Measurements from ENCODE around the gene LARGE1. TPM values are rescaled to one million over a fixed set of nuclear protein-coding genes. Genes with fewer than 3 reads are reported as not detected.

LARGE1 gene
- total RNA-seq, 2 experiments from 2014 or later = 0.81 to 2.0 TPM

- Mint-ChIP-seq H3K9me3 (peaks cover 46% of the 10 kb centered on the region), H3K27ac (no peak overlapping the region), H3K27me3 (no peaks in the 10 kb centered on the region), H3K4me1 (ENCODE audit: low read depth) (no peaks in the 10 kb centered on the region), H3K4me3 (no peak overlapping the region), H3K36me3 (no peaks in the 10 kb centered on the region)
- DNase-seq = no peak
- intact Hi-C loops (cut with micrococcal nuclease) = no loop called here
- ChIA-PET POLR2A (no interaction called here), CTCF (no interaction called here)
Observed at GRCh38 chr22:33639588-33640254, 280.6 kb downstream of the LARGE1 start.

- Mint-ChIP-seq H3K4me1 (ENCODE audit: low read depth) (no peaks in the 10 kb centered on the region), H3K36me3 (no peaks in the 10 kb centered on the region), H3K4me3 (no peak overlapping the region), H3K9me3 (peaks cover 30% of the 10 kb centered on the region), H3K27ac (no peak overlapping the region), H3K27me3 (no peaks in the 10 kb centered on the region)
- POLR2A ChIA-PET = no interaction called here
- CTCF ChIA-PET = no interaction called here
- intact Hi-C loops (cut with micrococcal nuclease) = no loop called here
- DNase-seq = no peak
Observed at GRCh38 chr22:33635766-33636165, 284.5 kb downstream of the LARGE1 start.

- ChIA-PET CTCF (no interaction called here), POLR2A (no interaction called here)
- no peak for DNase-seq
- intact Hi-C loops (cut with micrococcal nuclease) = no loop called here
- no peak overlapping the region for H3K27ac Mint-ChIP-seq
- H3K4me3 Mint-ChIP-seq = no peak overlapping the region
- H3K4me1 Mint-ChIP-seq (ENCODE audit: low read depth) = no peaks in the 10 kb centered on the region
- peaks cover 33% of the 10 kb centered on the region for H3K9me3 Mint-ChIP-seq
- H3K36me3 Mint-ChIP-seq = no peaks in the 10 kb centered on the region
- H3K27me3 Mint-ChIP-seq = no peaks in the 10 kb centered on the region
Observed at GRCh38 chr22:33631777-33632176, 288.5 kb downstream of the LARGE1 start.

DNA sequence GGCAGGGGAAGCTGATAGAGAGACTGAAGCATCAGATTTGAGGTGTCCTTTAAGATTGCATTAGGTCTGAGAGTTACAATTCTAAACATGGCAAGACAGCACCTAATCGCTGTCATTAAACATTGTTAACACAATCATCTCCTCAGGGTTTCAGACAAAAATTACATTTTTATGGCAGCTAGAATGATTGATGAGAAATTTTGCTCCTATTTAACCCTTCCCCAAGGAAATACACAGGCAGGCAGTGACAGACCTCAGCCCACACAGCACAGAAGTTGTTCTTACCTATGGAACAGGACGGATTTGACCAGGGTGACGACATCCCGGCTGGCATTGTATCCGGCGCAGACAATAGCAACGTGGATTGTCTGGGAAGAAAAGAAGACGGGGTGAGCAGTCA is 294.3 kb downstream of the LARGE1 start:
- Mint-ChIP-seq H3K27me3 (no peaks in the 10 kb centered on the region), H3K36me3 (no peaks in the 10 kb centered on the region), H3K9me3 (peaks cover 14% of the 10 kb centered on the region), H3K4me3 (no peak overlapping the region), H3K27ac (no peak overlapping the region), H3K4me1 (ENCODE audit: low read depth) (no peaks in the 10 kb centered on the region)
- DNase-seq = no peak
- intact Hi-C loops (cut with micrococcal nuclease) = no loop called here
- ChIA-PET CTCF (no interaction called here), POLR2A (no interaction called here)

DNA sequence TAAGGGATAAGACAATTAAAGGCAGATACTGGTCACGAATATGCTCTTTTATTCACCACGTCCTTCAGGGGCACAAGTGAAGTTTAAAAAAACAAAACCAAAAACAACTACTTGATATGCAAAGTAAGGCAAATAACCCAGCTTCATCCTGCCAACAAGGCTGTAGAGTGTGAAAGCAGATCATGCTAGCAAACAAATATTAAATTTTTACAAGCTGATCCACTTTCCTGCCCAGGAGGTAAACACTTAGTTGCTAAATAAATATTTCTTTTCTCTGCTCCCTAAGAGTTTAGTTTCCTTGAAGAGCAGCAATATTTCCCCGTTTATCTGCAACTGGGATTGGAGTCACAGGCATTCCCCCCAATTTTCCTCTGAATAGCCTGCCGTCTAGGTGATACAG is 300.2 kb downstream of the LARGE1 start:
- Mint-ChIP-seq H3K4me1 (ENCODE audit: low read depth) (no peaks in the 10 kb centered on the region), H3K4me3 (no peak overlapping the region), H3K36me3 (no peaks in the 10 kb centered on the region), H3K27me3 (no peaks in the 10 kb centered on the region), H3K27ac (no peak overlapping the region), H3K9me3 (peaks cover 4% of the 10 kb centered on the region)
- ChIA-PET CTCF (no interaction called here), POLR2A (no interaction called here)
- intact Hi-C loops (cut with micrococcal nuclease) = no loop called here
- DNase-seq = no peak

- Mint-ChIP-seq H3K4me3 (no peak overlapping the region), H3K9me3 (peaks cover 20% of the 10 kb centered on the region), H3K27ac (no peak overlapping the region), H3K27me3 (no peaks in the 10 kb centered on the region), H3K36me3 (no peaks in the 10 kb centered on the region), H3K4me1 (ENCODE audit: low read depth) (no peaks in the 10 kb centered on the region)
- POLR2A ChIA-PET = no interaction called here
- no peak for DNase-seq
- intact Hi-C loops (cut with micrococcal nuclease) = no loop called here
- CTCF ChIA-PET = no interaction called here
Observed at GRCh38 chr22:33606504-33606903, 313.8 kb downstream of the LARGE1 start.

DNA sequence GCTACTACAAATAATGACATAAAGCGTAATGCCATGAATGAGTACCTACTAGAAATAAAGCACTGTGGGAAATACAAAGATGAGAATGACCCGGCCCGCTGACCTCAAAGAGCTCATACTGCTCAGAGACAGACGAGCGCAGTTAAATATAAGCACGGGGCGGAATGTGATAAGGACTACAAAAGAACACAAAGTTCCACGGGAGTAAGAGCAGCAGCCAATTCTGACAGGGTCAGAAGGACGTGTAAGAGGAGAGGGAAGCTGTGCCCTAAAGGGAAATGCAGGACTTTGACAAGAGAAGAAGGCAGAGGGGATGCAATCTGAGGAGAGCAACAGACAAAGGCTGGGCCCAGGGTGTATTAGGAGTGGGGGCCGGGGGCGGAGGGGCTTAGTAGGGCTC is 314.6 kb downstream of the LARGE1 start:
- Mint-ChIP-seq H3K27ac (no peak overlapping the region), H3K27me3 (no peaks in the 10 kb centered on the region), H3K9me3 (peaks cover 22% of the 10 kb centered on the region), H3K4me3 (no peak overlapping the region), H3K36me3 (no peaks in the 10 kb centered on the region), H3K4me1 (ENCODE audit: low read depth) (no peaks in the 10 kb centered on the region)
- intact Hi-C loops (cut with micrococcal nuclease) = no loop called here
- ChIA-PET POLR2A (no interaction called here), CTCF (no interaction called here)
- no peak for DNase-seq

DNA sequence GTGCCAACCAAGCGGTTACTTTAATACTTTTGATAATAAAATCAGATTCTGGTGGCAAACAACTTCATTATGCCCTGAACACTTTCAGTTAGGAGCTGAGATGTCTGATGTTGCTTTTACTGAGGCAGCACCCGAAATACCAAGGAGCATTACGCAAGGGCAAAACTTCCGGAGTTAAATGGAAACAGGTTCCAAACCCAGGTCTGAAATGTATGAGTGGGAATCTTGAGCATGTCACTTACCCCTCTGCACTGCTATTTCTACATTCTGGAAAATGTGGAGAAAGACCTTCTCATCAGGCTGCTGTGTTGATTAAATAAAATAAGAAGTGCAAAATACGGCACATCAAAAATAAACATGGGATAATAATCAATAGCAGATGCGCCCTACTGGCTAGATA is 315.1 kb downstream of the LARGE1 start:
- CTCF ChIA-PET = interaction anchor here (0.8 kb wide), 1 partner anchor 465 kb away, joined by 3 read pairs; no protein-coding TSS in a partner anchor
- Mint-ChIP-seq H3K4me1 (ENCODE audit: low read depth) (no peaks in the 10 kb centered on the region), H3K27me3 (no peaks in the 10 kb centered on the region), H3K4me3 (no peak overlapping the region), H3K27ac (no peak overlapping the region), H3K9me3 (peaks cover 23% of the 10 kb centered on the region), H3K36me3 (no peaks in the 10 kb centered on the region)
- intact Hi-C loops (cut with micrococcal nuclease) = no loop called here
- DNase-seq = no peak
- POLR2A ChIA-PET = no interaction called here

DNA sequence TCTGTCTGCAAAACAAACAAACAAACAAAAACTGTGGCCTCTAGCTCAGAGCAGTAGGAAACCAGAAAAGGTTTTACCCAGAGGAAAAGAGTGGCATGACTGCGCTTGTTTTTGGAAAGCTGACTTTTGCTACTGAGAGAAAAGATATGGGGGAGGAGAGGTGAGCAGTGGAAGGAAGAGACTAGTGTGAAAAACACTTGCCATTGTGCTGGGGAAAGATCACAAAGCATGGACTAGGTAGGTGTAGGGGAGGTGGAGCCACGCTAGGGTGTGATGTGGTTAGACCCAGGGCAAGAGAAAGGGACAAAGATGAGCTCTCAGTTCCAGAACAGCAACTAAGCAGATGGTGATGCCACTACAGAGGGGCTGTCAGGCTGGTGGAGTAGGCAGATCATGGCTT is 319.2 kb downstream of the LARGE1 start:
- H3K36me3 Mint-ChIP-seq = no peaks in the 10 kb centered on the region
- no peaks in the 10 kb centered on the region for H3K27me3 Mint-ChIP-seq
- intact Hi-C loops (cut with micrococcal nuclease) = no loop called here
- H3K9me3 Mint-ChIP-seq = peaks cover 8% of the 10 kb centered on the region
- H3K4me1 Mint-ChIP-seq (ENCODE audit: low read depth) = no peaks in the 10 kb centered on the region
- CTCF ChIA-PET = no interaction called here
- no peak for DNase-seq
- no peak overlapping the region for H3K4me3 Mint-ChIP-seq
- H3K27ac Mint-ChIP-seq = no peak overlapping the region
- POLR2A ChIA-PET = no interaction called here

DNA sequence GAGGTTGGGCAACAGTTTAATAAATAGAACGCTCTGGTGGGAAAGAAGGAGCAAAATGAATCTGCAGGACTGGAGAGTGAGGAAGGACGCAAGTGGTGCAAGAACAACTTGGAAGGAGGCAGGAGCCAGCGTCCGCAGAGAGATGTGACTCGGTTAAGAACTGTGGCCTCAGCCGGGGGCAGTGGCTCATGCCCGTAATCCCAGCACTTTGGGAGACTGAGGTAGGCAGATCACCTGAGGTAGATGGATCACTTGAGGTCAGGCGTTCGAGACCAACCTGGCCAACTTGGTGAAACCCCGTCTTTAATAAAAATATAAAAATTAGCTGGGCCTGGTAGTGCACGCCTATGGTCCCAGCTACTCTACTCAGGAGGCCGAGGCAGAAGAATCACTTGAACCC is 319.7 kb downstream of the LARGE1 start:
- Mint-ChIP-seq H3K4me3 (no peak overlapping the region), H3K36me3 (no peaks in the 10 kb centered on the region), H3K9me3 (peaks cover 8% of the 10 kb centered on the region), H3K4me1 (ENCODE audit: low read depth) (no peaks in the 10 kb centered on the region), H3K27ac (no peak overlapping the region), H3K27me3 (no peaks in the 10 kb centered on the region)
- intact Hi-C loops (cut with micrococcal nuclease) = no loop called here
- ChIA-PET POLR2A (no interaction called here), CTCF (no interaction called here)
- DNase-seq = no peak

- CTCF ChIA-PET = no interaction called here
- Mint-ChIP-seq H3K9me3 (peaks cover 7% of the 10 kb centered on the region), H3K27me3 (no peaks in the 10 kb centered on the region), H3K27ac (no peak overlapping the region), H3K36me3 (no peaks in the 10 kb centered on the region), H3K4me1 (ENCODE audit: low read depth) (no peaks in the 10 kb centered on the region), H3K4me3 (no peak overlapping the region)
- intact Hi-C loops (cut with micrococcal nuclease) = no loop called here
- no peak for DNase-seq
- POLR2A ChIA-PET = no interaction called here
Observed at GRCh38 chr22:33600113-33600512, 320.2 kb downstream of the LARGE1 start.

DNA sequence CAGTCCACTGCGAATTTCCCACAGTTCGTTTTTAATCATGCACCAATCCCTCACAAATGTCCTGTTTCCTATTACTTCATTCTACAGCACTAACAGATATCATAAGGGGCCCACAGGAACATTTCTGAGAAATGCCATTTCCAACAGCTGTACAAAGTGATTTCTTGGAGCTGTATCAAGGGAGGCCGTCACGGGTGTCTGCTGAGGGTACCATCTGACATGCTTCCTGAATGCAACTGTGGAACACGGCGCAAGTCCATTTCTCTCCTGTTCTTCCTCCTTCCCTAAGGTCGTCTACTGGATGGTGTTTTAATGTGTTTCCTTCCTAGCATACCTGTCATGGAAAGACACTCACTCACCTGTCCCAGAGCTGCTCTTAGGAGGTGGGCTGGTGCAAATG is 320.7 kb downstream of the LARGE1 start:
- CTCF ChIA-PET = no interaction called here
- H3K4me1 Mint-ChIP-seq (ENCODE audit: low read depth) = no peaks in the 10 kb centered on the region
- H3K9me3 Mint-ChIP-seq = peaks cover 7% of the 10 kb centered on the region
- DNase-seq = no peak
- POLR2A ChIA-PET = no interaction called here
- H3K27me3 Mint-ChIP-seq = no peaks in the 10 kb centered on the region
- intact Hi-C loops (cut with micrococcal nuclease) = no loop called here
- H3K4me3 Mint-ChIP-seq = no peak overlapping the region
- no peaks in the 10 kb centered on the region for H3K36me3 Mint-ChIP-seq
- H3K27ac Mint-ChIP-seq = no peak overlapping the region

- H3K36me3 Mint-ChIP-seq = no peaks in the 10 kb centered on the region
- H3K4me1 Mint-ChIP-seq (ENCODE audit: low read depth) = no peaks in the 10 kb centered on the region
- intact Hi-C loops (cut with micrococcal nuclease) = no loop called here
- H3K9me3 Mint-ChIP-seq = peaks cover 7% of the 10 kb centered on the region
- no peak overlapping the region for H3K4me3 Mint-ChIP-seq
- H3K27me3 Mint-ChIP-seq = no peaks in the 10 kb centered on the region
- POLR2A ChIA-PET = no interaction called here
- DNase-seq = no peak
- CTCF ChIA-PET = no interaction called here
- H3K27ac Mint-ChIP-seq = no peak overlapping the region
Observed at GRCh38 chr22:33598821-33599220, 321.5 kb downstream of the LARGE1 start.

Measured in activated CD4-positive, alpha-beta memory T cell treated with anti-CD3 and anti-CD28 coated beads for 36 hours (primary cell).